Adrenal gland (tissue), 12 donors: Measurements from ENCODE around the gene ELAC1. TPM values are rescaled to one million over a fixed set of nuclear protein-coding genes. Genes with fewer than 3 reads are reported as not detected.

Experiments used
- DNase-seq, 7 donors: peaks; one replicate each; pipeline ENCODE4 v3.0.0-alpha.2; 2019 to 2020
- H3K27ac ChIP-seq, 5 donors: fragments of 200-600 bp; sonication (generic) in 4 of 5; 1 replicate in 3 of 5; 2 replicates in 2 of 5; pipeline versions ENCODE4 v1.5.1 to v1.8.0; 2016 to 2020; ENCODE audit warnings: mild to moderate bottlenecking in 1 of 5
- H3K27me3 ChIP-seq: fragments of 200-600 bp; 2 replicates; pipeline ENCODE4 v1.8.0; 2021
- H3K36me3 ChIP-seq, 2 donors: fragments of 200-600 bp; replicated peaks in 1 of 2; 1 replicate in 1 of 2; 2 replicates in 1 of 2; pipeline versions ENCODE4 v1.5.1 to v1.8.0; 2018 to 2022
- H3K4me1 ChIP-seq, 2 donors: fragments of 200-600 bp; replicated peaks in 1 of 2; 1 replicate in 1 of 2; 2 replicates in 1 of 2; pipeline versions ENCODE4 v1.5.1 to v1.8.0; 2018 to 2021
- H3K4me3 ChIP-seq, 4 donors: fragments of 200-600 bp; sonication (generic) in 3 of 4; one replicate each; pipeline ENCODE4 v1.5.1; 2016 to 2018
- H3K9me3 ChIP-seq, 3 donors: fragments of 200-600 bp; sonication (generic) in 1 of 3; replicated peaks in 1 of 3; 1 replicate in 2 of 3; 2 replicates in 1 of 3; pipeline versions ENCODE4 v1.5.1 to v1.8.0; 2016 to 2021
- CTCF ChIP-seq, 6 experiments: fragments of 450-650 bp in 4 of 6; fragments of 200-600 bp in 2 of 6; sonication (generic) in 1 of 6; IDR thresholded peaks; 1 replicate in 5 of 6; 2 replicates in 1 of 6; pipeline versions ENCODE4 v1.5.1 to v1.8.0; 2016 to 2021; ENCODE audit warnings: antibody characterized with exemption in 6 of 6, mild to moderate bottlenecking in 2 of 6, moderate library complexity in 1 of 6
- POLR2A ChIP-seq, 2 donors: fragments of 450-650 bp; IDR thresholded peaks; one replicate each; pipeline ENCODE4 v1.6.1; 2017; ENCODE audit warnings: antibody characterized with exemption in 2 of 2, mild to moderate bottlenecking in 2 of 2, moderate library complexity in 1 of 2
- WGBS, 4 donors: extraction: QIAGEN DNeasy Blood & Tissue Kit in 2 of 4; methylation state at CpG; one replicate each; pipeline versions ENCODE4 v1.1.5 to v1.1.7; 2013 to 2017; 5-methylcytosine and 5-hydroxymethylcytosine counted together
- intact Hi-C, 2 donors: fragments of 100-400 bp; cut with DNase I; formaldehyde crosslinking; loops; one replicate each; pipeline versions ENCODE4 v1.14.1 to v1.15.0; 2022 to 2023
- polyA plus RNA-seq, 3 donors: library from polyadenylated mRNA; stranded (reverse); fragments of 200-250 nt in 2 of 3; fragments of 350-450 nt in 1 of 3; fragmentation: Illumina TruSeq in 1 of 3; extraction: RNeasy Lipid Tissue Mini Kit (QIAGEN cat#74804) in 1 of 3; gene quantifications; one replicate each; pipeline ENCODE4 v1.2.3, GENCODE V29; 2013 to 2014
- total RNA-seq, 9 donors: library from RNA; depleted of rRNA in 4 of 9; stranded (reverse); fragments of >200 nt in 4 of 9; fragments of 120-200 nt in 1 of 9; fragmentation: NEBNext Ultra II Directional in 1 of 9; extraction: Animal tissue kit (Norgen Biotek cat#: 25700) in 1 of 9; gene quantifications; one replicate each; pipeline versions ENCODE4 v1.1.0 to v1.2.4, GENCODE V29; 2013 to 2023
- donor health status: healthy with polysubstance abuse.
- donor health status: Bipolar disorder and iron deficiency.
- donor health status: DM: yes; HTN: yes; CAD: no.
- donor health status: DM: no; HTN: no; CAD: no.
- donor health status: DM: no; HTN: no; CAD: no.
- donor health status: DM: yes; HTN: yes; CAD: no.

Gene ELAC1
- total and polyA plus RNA-seq, 12 donors = 6.5 to 20.0 (median 11.7) TPM

GRCh38 chr18:51006948-51007789, 39.3 kb downstream of the ELAC1 start:
- DNase-seq = no peak
- H3K36me3 ChIP-seq = no peaks in the 10 kb centered on the region
- TF ChIP-seq CTCF (IDR thresholded peaks at IDR 0.05) (no peak), POLR2A (IDR thresholded peaks at IDR 0.05) (no peak)
- intact Hi-C loops = no loop called here
- H3K9me3 ChIP-seq = no peaks in the 10 kb centered on the region
- H3K27ac ChIP-seq = no peak overlapping the region
- H3K4me1 ChIP-seq = peaks cover 4 to 5% of the 10 kb centered on the region in 2 donors
- H3K27me3 ChIP-seq = no peaks in the 10 kb centered on the region
- H3K4me3 ChIP-seq = no peak overlapping the region
- 42 to 54% (median 47%) methylated on average over 9 to 13 of the region's 13 CpGs for WGBS, 4 donors

- intact Hi-C loops = no loop called here
- Histone ChIP-seq H3K36me3 (no peaks in the 10 kb centered on the region), H3K4me3 (no peak overlapping the region), H3K27ac (no peak overlapping the region), H3K27me3 (no peaks in the 10 kb centered on the region), H3K4me1 (peaks cover 4 to 5% of the 10 kb centered on the region in 2 donors), H3K9me3 (no peaks in the 10 kb centered on the region)
- TF ChIP-seq POLR2A (IDR thresholded peaks at IDR 0.05) (no peak), CTCF (IDR thresholded peaks at IDR 0.05) (no peak)
- no peak for DNase-seq
- 62 to 91% (median 87%) methylated on average over 1 of the region's 1 CpG for WGBS, 4 donors
Measured at GRCh38 chr18:51007790-51008139, 39.9 kb downstream of the ELAC1 start.

- Histone ChIP-seq H3K27me3 (no peaks in the 10 kb centered on the region), H3K9me3 (no peaks in the 10 kb centered on the region), H3K27ac (no peak overlapping the region), H3K36me3 (no peaks in the 10 kb centered on the region), H3K4me3 (no peak overlapping the region), H3K4me1 (peaks cover 4 to 5% of the 10 kb centered on the region in 2 donors)
- intact Hi-C loops = no loop called here
- no peak for TF ChIP-seq POLR2A (IDR thresholded peaks at IDR 0.05)
- no peak for TF ChIP-seq CTCF (IDR thresholded peaks at IDR 0.05)
- DNase-seq = no peak
Measured at GRCh38 chr18:51009072-51009471, 41.2 kb downstream of the ELAC1 start.

- no peak for DNase-seq
- H3K9me3 ChIP-seq = no peaks in the 10 kb centered on the region
- TF ChIP-seq CTCF (IDR thresholded peaks at IDR 0.05) = no peak
- no peak for TF ChIP-seq POLR2A (IDR thresholded peaks at IDR 0.05)
- peaks cover 4 to 5% of the 10 kb centered on the region in 2 donors for H3K4me1 ChIP-seq
- intact Hi-C loops = no loop called here
- H3K4me3 ChIP-seq = no peak overlapping the region
- no peaks in the 10 kb centered on the region for H3K27me3 ChIP-seq
- H3K27ac ChIP-seq = no peak overlapping the region
- H3K36me3 ChIP-seq = no peaks in the 10 kb centered on the region
Measured at GRCh38 chr18:51010218-51010617, 42.4 kb downstream of the ELAC1 start.
